ENCODE data around the gene DGUOK. TPM values are rescaled to one million over a fixed set of nuclear protein-coding genes. Genes with fewer than 3 reads are reported as not detected.

The DGUOK gene
- total and polyA plus RNA-seq, 2 donors from 2014 or later: 44.4 to 86.2 TPM

DNA sequence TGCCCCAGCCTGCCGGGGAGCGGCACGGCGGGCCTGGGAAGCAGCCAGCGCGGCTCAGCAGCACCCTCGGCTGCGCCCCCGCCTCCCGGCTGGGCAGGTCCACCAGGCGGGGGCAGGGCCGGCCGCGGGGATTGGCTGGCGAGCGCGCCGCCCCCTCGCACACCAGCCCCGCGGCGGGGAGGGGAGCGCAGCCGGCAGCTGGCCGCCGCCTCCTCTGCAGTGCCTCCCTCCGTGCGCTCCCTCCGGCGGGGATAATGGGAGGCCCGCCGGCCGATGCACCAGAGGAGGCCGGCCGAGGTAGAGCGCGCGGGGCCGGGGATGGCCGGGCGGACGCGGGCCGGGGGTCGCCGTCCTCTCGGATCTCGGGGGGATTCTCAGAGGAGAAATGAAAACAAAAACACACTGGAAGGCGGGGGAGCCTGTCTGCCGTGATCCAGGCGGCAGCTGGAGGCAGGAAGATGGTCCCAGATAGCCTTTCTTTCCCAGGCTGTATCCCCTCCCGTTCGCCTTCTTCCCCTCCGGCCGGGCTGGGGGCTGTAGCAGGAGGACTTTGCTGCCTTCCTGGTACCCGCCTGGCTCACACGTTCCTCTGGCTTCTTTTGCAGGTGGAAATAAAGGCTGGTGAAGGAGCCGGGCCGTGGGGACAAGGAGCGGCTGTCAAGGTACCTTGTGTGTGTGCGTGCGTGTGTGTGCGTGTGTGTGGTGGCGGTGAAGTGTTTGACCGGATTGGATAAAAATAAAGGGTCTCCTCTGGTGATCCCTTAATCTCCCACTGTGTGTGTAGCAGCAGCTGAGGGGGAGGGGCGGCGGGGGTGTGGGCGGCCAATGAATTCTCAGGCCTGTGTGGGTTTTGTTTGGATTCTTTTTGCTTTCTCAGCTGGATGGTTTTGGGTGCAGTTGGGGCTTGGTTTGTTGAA, 76.1 kb downstream of the DGUOK start:
- intact Hi-C loops (cut with DNase I): no loop called here

DNA sequence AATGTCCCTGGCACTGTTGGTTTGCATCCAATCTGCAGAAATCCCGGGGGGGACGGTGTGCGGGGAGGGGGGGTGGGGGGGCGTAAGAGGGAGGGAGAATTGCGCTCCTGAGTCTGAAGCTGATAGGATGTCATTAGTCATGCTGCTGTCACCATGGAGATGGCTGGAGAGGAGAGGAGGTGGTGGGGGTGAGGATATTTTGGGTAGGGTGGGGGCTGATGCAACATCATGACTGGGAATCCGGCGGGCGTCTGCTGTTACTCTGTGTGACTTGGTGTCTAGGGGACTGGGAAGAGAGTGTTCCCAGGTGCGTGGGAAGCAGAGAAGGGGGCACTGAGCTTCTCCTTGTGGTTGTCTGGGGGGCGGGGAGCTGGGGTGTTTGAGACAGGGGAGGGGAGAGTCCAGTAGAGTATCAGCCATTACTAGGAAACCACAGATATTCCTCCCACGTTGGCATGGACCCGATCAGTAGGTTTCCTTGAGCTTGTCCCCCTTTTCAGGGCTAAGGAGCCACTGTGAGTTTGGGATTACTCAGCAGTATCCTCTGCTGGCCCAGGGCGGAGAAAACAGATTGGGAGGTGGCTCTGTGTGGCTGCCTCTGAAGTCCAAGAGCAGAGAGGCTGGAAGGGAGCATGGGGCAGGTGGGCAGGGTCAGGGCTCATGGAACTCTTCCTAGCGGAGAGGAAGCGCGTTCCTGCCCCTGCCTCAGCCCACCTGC, 77.0 kb downstream of the DGUOK start:
- Histone ChIP-seq H3K4me3 (ENCODE audit: low read length in 3 of 3) (no peak overlapping the region), H3K27me3 (ENCODE audit: control insufficient read depth, insufficient read depth, low read length) (no peaks in the 10 kb centered on the region), H3K9ac (ENCODE audit: low read length in 3 of 3) (no peak overlapping the region), H3K36me3 (ENCODE audit: control insufficient read depth in 2 of 3, insufficient read depth in 3 of 3, low read length in 3 of 3) (no peaks in the 10 kb centered on the region), H3K4me1 (ENCODE audit: control insufficient read depth in 2 of 3, insufficient read depth in 2 of 3, low read depth in 1 of 3, low read length in 3 of 3) (peaks cover 3 to 21% (median 4%) of the 10 kb centered on the region in 3 donors), H3K9me3 (ENCODE audit: control insufficient read depth in 2 of 3, insufficient read depth in 1 of 3, low read length in 3 of 3) (no peaks in the 10 kb centered on the region), H3K27ac (ENCODE audit: low read depth in 2 of 2, low read length in 2 of 2) (no peak overlapping the region)
- DNase-seq (peak in 2 of 5 donors; percentile 45 to 72), FAIRE-seq (no peak)
- intact Hi-C loops (cut with DNase I): no loop called here
- TF ChIP-seq, protein P1, sequence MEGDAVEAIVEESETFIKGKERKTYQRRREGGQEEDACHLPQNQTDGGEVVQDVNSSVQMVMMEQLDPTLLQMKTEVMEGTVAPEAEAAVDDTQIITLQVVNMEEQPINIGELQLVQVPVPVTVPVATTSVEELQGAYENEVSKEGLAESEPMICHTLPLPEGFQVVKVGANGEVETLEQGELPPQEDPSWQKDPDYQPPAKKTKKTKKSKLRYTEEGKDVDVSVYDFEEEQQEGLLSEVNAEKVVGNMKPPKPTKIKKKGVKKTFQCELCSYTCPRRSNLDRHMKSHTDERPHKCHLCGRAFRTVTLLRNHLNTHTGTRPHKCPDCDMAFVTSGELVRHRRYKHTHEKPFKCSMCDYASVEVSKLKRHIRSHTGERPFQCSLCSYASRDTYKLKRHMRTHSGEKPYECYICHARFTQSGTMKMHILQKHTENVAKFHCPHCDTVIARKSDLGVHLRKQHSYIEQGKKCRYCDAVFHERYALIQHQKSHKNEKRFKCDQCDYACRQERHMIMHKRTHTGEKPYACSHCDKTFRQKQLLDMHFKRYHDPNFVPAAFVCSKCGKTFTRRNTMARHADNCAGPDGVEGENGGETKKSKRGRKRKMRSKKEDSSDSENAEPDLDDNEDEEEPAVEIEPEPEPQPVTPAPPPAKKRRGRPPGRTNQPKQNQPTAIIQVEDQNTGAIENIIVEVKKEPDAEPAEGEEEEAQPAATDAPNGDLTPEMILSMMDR (IDR thresholded peaks at IDR 0.05; ENCODE audit: borderline replicate concordance, extremely low read depth, insufficient read depth): no peak

More for the DNA sequence above, 76.1 kb downstream of the DGUOK start:
- Histone ChIP-seq H3K9ac (ENCODE audit: low read length in 3 of 3) (peak overlapping the region; percentile 20 to 44 (median 22)), H3K27me3 (ENCODE audit: control insufficient read depth, insufficient read depth, low read length) (no peaks in the 10 kb centered on the region), H3K4me3 (ENCODE audit: low read length in 3 of 3) (peak overlapping the region; percentile 62 to 66 (median 66)), H3K9me3 (ENCODE audit: control insufficient read depth in 2 of 3, insufficient read depth in 1 of 3, low read length in 3 of 3) (no peaks in the 10 kb centered on the region), H3K27ac (ENCODE audit: low read depth in 2 of 2, low read length in 2 of 2) (no peak overlapping the region), H3K36me3 (ENCODE audit: control insufficient read depth in 2 of 3, insufficient read depth in 3 of 3, low read length in 3 of 3) (no peaks in the 10 kb centered on the region), H3K4me1 (ENCODE audit: control insufficient read depth in 2 of 3, insufficient read depth in 2 of 3, low read depth in 1 of 3, low read length in 3 of 3) (peaks cover 3 to 21% (median 4%) of the 10 kb centered on the region in 3 donors)
- TF ChIP-seq, protein P1 (IDR thresholded peaks at IDR 0.05; ENCODE audit: borderline replicate concordance, extremely low read depth, insufficient read depth): peak; percentile 24
- DNase-seq (peak; percentile 85 to 96 (median 93)), FAIRE-seq (no peak)

DNA sequence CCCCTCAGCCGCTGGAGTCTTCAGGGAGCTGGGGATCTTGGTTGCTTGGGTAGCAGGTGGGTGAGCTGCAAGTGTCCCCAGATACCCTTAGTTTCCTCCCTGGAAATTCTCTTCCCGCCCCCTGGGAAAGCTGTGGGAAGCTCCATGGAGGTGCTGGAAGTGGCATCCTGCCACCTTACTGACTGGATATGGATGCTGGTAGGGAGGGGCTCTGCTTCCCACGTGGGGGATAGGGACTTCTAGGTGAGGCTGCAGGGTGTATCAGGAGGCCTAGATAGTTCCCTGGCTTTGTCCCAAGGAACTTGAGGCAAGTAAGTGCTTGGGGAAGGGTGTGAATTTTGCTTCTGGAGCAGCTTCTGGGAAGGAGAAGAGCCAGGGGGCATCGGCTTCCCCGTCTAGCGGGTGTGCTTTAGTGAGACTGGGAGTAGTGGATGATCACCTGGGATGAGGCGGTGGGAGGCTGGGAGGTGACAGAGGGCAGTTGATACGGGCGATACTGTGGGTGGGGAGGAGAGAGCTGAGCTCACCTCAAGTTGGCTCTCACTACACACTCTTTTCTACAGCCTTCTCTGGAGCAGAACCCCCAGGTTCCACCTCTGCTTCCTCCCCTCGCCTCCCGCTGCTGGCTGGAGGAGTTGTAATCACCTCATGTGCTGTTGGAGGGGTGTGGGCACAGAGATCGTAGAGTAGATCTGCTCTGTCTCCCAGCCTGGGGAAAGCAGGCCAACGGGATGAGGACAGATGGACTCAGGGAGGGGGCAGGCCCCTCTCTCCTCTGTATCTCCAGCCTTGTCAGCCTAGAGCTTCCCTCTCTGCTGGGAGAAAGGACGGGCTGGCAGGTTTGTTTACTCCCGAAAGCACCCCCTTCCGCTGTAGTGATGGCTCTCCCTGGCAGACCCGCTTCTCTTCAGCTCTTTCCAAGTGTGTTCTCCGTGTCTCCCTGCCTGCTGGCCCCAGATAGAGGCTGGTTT, 77.8 kb downstream of the DGUOK start:
- no peak overlapping the region for H3K27ac ChIP-seq (ENCODE audit: low read depth in 2 of 2, low read length in 2 of 2)
- no peak overlapping the region for H3K9ac ChIP-seq (ENCODE audit: low read length in 3 of 3)
- DNase-seq (no peak), FAIRE-seq (no peak)
- no peaks in the 10 kb centered on the region for H3K36me3 ChIP-seq (ENCODE audit: control insufficient read depth in 2 of 3, insufficient read depth in 3 of 3, low read length in 3 of 3)
- no peak overlapping the region for H3K4me3 ChIP-seq (ENCODE audit: low read length in 3 of 3)
- intact Hi-C loops (cut with DNase I): no loop called here
- no peaks in the 10 kb centered on the region for H3K9me3 ChIP-seq (ENCODE audit: control insufficient read depth in 2 of 3, insufficient read depth in 1 of 3, low read length in 3 of 3)
- H3K27me3 ChIP-seq (ENCODE audit: control insufficient read depth, insufficient read depth, low read length): no peaks in the 10 kb centered on the region
- peaks cover 3 to 23% (median 11%) of the 10 kb centered on the region in 3 donors for H3K4me1 ChIP-seq (ENCODE audit: control insufficient read depth in 2 of 3, insufficient read depth in 2 of 3, low read depth in 1 of 3, low read length in 3 of 3)
- TF ChIP-seq, protein P1 (IDR thresholded peaks at IDR 0.05; ENCODE audit: borderline replicate concordance, extremely low read depth, insufficient read depth): no peak
